Activated CD8-positive, alpha-beta T cell treated with anti-CD3 and anti-CD28 coated beads for 36 hours (primary cell): Measurements from ENCODE around the gene OR4B1. TPM values are rescaled to one million over a fixed set of nuclear protein-coding genes. Genes with fewer than 3 reads are reported as not detected.
"Not testable (repeated sequence)": the region's sequence is repeated elsewhere in the genome, so short reads cannot be mapped to it uniquely, and the experiment has no call there.

Experiments used
- ATAC-seq: fragments of 200-7000 bp; cut with Tn5 transposase; one replicate; pipeline ENCODE4 v1.10.0; 2021; ENCODE audit warnings: mild to moderate bottlenecking, moderate library complexity
- CTCF ChIA-PET: fragments of 350-600 bp; sonication (Branson Sonifier 250); formaldehyde crosslinking; loops from one replicate; lab custom pipeline; 2021; ENCODE audit warnings: antibody characterized with exemption; lab: Charles Lee
- POLR2A ChIA-PET: fragments of 350-600 bp; sonication (Branson Sonifier 250); formaldehyde crosslinking; loops from one replicate; lab custom pipeline; 2021; ENCODE audit warnings: antibody characterized with exemption; lab: Charles Lee
- DNase-seq: peaks from one replicate; pipeline ENCODE4 v3.0.0-alpha.2; 2020
- H3K27ac Mint-ChIP-seq: one replicate; pipeline ENCODE4 v1.8.0; 2021; ENCODE audit warnings: mild to moderate bottlenecking, mixed read lengths
- H3K27me3 Mint-ChIP-seq: one replicate; pipeline ENCODE4 v1.8.0; 2021; ENCODE audit warnings: mixed read lengths
- H3K36me3 Mint-ChIP-seq: one replicate; pipeline ENCODE4 v1.8.0; 2021; ENCODE audit warnings: low read depth, mixed read lengths
- H3K4me1 Mint-ChIP-seq: one replicate; pipeline ENCODE4 v1.8.0; 2021; ENCODE audit warnings: low read depth, mixed read lengths
- H3K4me3 Mint-ChIP-seq: one replicate; pipeline ENCODE4 v1.8.0; 2021; ENCODE audit warnings: mild to moderate bottlenecking, moderate library complexity, mixed read lengths
- H3K9me3 Mint-ChIP-seq: one replicate; pipeline ENCODE4 v1.8.0; 2021; ENCODE audit warnings: mixed read lengths
- intact Hi-C: fragments of 100-400 bp; cut with micrococcal nuclease; formaldehyde crosslinking; loops from one replicate; pipeline ENCODE4 v1.10.0; 2022
- total RNA-seq, 2 experiments: library from RNA; stranded (reverse); gene quantifications; one replicate each; pipeline ENCODE4 v1.2.3, GENCODE V29; 2021
- TF ChIP-seq, protein P1 (sequence below): fragments of 200-600 bp; IDR thresholded peaks from one replicate; pipeline ENCODE4 v1.8.0; 2022; ENCODE audit warnings: antibody characterized with exemption, mild to moderate bottlenecking

Gene OR4B1
- total RNA-seq, 2 experiments from 2014 or later, result not detected

DNA sequence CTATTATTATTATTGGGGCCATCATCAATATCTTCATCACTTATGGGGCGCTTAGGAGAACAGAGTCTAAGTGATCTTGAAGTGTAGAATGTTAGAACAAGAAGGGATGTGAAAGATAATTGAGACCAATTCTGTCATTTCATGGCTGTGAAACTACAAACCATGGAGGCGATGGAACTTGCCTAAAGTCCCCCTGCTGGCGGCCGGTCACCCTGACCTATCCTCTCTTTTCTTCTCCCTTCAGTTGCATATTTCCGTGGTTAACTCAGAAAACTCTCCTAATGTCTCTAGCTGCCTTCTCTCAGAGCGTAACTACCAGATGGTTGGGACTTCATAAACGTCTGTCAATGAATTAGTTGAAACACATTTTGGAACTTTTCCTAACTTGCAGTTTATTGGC is 6.6 kb upstream of the OR4B1 start:
- Mint-ChIP-seq H3K36me3 (no peaks in the 10 kb centered on the region), H3K4me1 (no peaks in the 10 kb centered on the region), H3K27me3 (peaks cover 6% of the 10 kb centered on the region), H3K9me3 (no peaks in the 10 kb centered on the region), H3K27ac (no peak overlapping the region), H3K4me3 (no peak overlapping the region)
- POLR2A ChIA-PET, result no interaction called here
- CTCF ChIA-PET, result no interaction called here
- TF ChIP-seq, protein P1, sequence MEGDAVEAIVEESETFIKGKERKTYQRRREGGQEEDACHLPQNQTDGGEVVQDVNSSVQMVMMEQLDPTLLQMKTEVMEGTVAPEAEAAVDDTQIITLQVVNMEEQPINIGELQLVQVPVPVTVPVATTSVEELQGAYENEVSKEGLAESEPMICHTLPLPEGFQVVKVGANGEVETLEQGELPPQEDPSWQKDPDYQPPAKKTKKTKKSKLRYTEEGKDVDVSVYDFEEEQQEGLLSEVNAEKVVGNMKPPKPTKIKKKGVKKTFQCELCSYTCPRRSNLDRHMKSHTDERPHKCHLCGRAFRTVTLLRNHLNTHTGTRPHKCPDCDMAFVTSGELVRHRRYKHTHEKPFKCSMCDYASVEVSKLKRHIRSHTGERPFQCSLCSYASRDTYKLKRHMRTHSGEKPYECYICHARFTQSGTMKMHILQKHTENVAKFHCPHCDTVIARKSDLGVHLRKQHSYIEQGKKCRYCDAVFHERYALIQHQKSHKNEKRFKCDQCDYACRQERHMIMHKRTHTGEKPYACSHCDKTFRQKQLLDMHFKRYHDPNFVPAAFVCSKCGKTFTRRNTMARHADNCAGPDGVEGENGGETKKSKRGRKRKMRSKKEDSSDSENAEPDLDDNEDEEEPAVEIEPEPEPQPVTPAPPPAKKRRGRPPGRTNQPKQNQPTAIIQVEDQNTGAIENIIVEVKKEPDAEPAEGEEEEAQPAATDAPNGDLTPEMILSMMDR, result no peak
- intact Hi-C loops, result no loop called here
- ATAC-seq (no peak), DNase-seq (peak; percentile 11)

DNA sequence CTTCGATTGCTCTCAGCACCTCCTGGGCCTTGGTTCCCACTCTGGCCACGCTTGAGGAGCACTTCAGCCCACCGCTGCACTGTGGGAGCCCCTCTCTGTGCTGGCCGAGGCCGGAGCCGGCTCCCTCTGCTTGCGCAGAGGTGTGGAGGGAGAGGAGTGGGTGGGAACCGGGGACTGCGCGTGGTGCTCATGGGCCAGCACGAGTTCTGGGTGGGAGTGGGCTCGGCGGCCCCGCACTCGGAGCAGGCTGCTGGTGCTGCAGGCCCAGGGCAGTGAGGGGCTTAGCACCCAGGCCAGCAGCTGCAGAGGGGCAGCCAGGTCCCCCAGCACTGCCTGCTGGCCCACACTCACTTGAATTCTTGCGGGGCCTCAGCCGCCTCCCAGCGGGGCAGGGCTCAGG is 12.2 kb downstream of the OR4B1 start:
- Mint-ChIP-seq H3K4me3 (no peak overlapping the region), H3K27ac (no peak overlapping the region), H3K4me1 (no peaks in the 10 kb centered on the region), H3K9me3 (peaks cover 2% of the 10 kb centered on the region), H3K27me3 (no peaks in the 10 kb centered on the region), H3K36me3 (no peaks in the 10 kb centered on the region)
- CTCF ChIA-PET, result no interaction called here
- no peak for DNase-seq
- TF ChIP-seq, protein P1, result no peak
- no peak for ATAC-seq
- POLR2A ChIA-PET, result no interaction called here
- intact Hi-C loops, result no loop called here

DNA sequence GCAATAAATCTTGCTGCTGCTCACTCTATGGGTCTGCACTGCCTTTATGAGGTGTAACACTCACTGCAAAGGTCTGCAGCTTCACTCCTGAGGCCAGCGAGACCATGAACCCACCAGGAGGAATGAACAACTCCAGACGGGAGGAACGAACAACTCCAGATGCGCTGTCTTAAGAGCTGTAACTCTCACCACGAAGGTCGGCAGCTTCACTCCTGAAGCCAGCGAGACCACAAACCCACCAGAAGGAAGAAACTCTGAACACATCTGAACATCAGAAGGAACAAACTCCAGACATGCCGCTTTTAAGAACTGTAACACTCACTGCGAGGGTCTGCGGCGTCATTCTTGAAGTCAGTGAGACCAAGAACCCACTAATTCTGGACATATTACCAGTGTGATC is 13.4 kb downstream of the OR4B1 start:
- CTCF ChIA-PET, H3K36me3 Mint-ChIP-seq, H3K27ac Mint-ChIP-seq, ATAC-seq, H3K4me3 Mint-ChIP-seq, H3K27me3 Mint-ChIP-seq, POLR2A ChIA-PET, H3K9me3 Mint-ChIP-seq, DNase-seq, H3K4me1 Mint-ChIP-seq, intact Hi-C loops: not testable (repeated sequence)

DNA sequence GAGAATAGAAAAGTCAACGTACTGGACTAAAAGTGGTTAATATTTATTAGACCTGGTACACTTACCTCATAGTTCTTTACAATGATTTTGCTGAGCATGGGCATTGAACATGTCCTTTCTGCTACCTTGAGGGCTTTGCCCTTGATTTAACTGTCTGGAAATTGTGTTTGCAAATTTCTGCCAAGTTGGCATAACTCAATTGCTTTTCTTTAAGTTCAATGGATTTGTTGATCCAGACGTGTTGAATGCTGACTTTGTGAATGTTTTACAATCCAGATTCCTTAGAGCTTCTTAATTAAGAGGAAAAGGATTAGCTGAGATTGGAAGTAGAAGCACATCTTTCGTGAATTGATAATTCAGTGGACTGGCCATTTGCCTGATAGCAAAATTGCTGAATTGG is 21.1 kb downstream of the OR4B1 start:
- Mint-ChIP-seq H3K27ac (no peak overlapping the region), H3K4me1 (no peaks in the 10 kb centered on the region), H3K4me3 (no peak overlapping the region), H3K36me3 (peaks cover 2% of the 10 kb centered on the region), H3K27me3 (peaks cover 15% of the 10 kb centered on the region), H3K9me3 (peaks cover 1% of the 10 kb centered on the region)
- no peak for DNase-seq
- CTCF ChIA-PET, result no interaction called here
- POLR2A ChIA-PET, result no interaction called here
- TF ChIP-seq, protein P1, result no peak
- ATAC-seq, result no peak
- intact Hi-C loops, result no loop called here

DNA sequence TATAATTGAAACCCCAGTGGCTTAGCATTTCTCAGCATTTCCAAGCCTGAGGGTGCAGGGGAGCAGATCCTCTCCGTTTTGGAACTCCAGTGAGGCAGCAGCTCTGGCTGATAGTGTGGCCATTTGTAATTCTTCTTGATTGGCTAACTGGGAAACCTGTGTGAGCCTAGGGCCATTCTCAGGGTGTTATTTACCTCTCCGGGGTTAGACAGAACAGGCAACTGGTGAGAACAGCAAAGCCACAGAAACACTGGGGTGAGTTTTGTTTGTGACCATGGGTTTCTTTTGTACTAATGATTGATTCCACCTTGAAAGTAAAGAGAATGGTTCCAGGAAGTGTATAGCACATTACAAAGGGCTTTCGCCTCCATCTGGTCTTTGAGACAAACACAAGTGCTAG is 25.9 kb downstream of the OR4B1 start:
- no peaks in the 10 kb centered on the region for H3K4me1 Mint-ChIP-seq
- DNase-seq, result no peak
- no peak overlapping the region for H3K4me3 Mint-ChIP-seq
- ChIA-PET CTCF (no interaction called here), POLR2A (no interaction called here)
- intact Hi-C loops, result no loop called here
- peaks cover 1% of the 10 kb centered on the region for H3K9me3 Mint-ChIP-seq
- TF ChIP-seq, protein P1, result no peak
- no peak for ATAC-seq
- peaks cover 2% of the 10 kb centered on the region for H3K36me3 Mint-ChIP-seq
- H3K27ac Mint-ChIP-seq, result no peak overlapping the region
- peaks cover 13% of the 10 kb centered on the region for H3K27me3 Mint-ChIP-seq

DNA sequence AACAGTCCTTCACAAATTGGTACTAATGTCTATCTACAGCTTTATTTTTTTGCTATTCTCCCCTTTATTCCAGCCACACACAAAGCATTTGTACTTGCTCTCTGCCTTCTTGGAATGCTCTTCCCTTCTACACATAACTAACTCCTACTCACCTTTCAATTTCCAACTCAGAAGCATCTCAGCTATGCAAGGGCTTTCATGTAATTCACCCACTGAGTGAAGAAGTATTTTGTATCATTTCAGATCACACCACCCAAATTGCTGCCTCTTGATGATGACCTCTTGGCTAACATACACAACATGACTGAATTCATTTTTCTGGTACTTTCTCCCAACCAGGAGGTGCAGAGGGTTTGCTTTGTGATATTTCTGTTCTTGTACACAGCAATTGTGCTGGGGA is 28.2 kb downstream of the OR4B1 start, which contains the start of gene OR4X2:
Gene OR4X2, plus strand, starts transcription at position 301 of the 400 bp plus-strand sequence. Its CDS starts 0 bp downstream, at position 301.
- H3K27me3 Mint-ChIP-seq, result peaks cover 11% of the 10 kb centered on the region
- CTCF ChIA-PET, result no interaction called here
- H3K27ac Mint-ChIP-seq, result no peak within 1 kb of the TSS
- no peaks in the 10 kb centered on the region for H3K4me1 Mint-ChIP-seq
- DNase-seq (no peak), ATAC-seq (no peak)
- no peak within 1 kb of the TSS for H3K4me3 Mint-ChIP-seq
- intact Hi-C loops, result no loop called here
- H3K36me3 Mint-ChIP-seq, result peaks cover 2% of the 10 kb centered on the region
- POLR2A ChIA-PET, result no interaction called here
- TF ChIP-seq, protein P1, result no peak
- H3K9me3 Mint-ChIP-seq, result peaks cover 6% of the 10 kb centered on the region
